ENCODE results near the gene RBM45.
"Not testable (repeated sequence)": the region's sequence is repeated elsewhere in the genome, so short reads cannot be mapped to it uniquely, and the experiment has no call there.

Gene RBM45

GRCh38 chr2:178112202-178113152 lies at the start of gene RBM45:
RBM45 (plus strand) TSS chr2:178112437; CDS start chr2:178112547, 110 bp downstream.
- no peak for TF ChIP-seq JUND (IDR thresholded peaks at IDR 0.05; ENCODE audit: low read depth)
- peak; percentile 70 to 90 for DNase-seq (ENCODE audit: low read depth in 1 of 2, low spot score in 1 of 2)
- in situ Hi-C loops (cut with HindIII; ENCODE audit: low pct_unique_long_range_greater_than_20kb, low sequenced_read_pairs) = no loop called here

- in situ Hi-C loops (cut with HindIII; ENCODE audit: low pct_unique_long_range_greater_than_20kb, low sequenced_read_pairs) = no loop called here
- no peak for DNase-seq (ENCODE audit: low read depth in 1 of 2, low spot score in 1 of 2)
- TF ChIP-seq JUND (IDR thresholded peaks at IDR 0.05; ENCODE audit: low read depth) = no peak
These were observed 45.9 kb upstream of the RBM45 start for GRCh38 chr2:178066324-178066723.

- in situ Hi-C loops (cut with HindIII; ENCODE audit: low pct_unique_long_range_greater_than_20kb, low sequenced_read_pairs) = no loop called here
- TF ChIP-seq JUND (IDR thresholded peaks at IDR 0.05; ENCODE audit: low read depth) = no peak
- DNase-seq (ENCODE audit: low read depth in 1 of 2, low spot score in 1 of 2) = no peak
These were observed 45.2 kb upstream of the RBM45 start for GRCh38 chr2:178066890-178067669.

GRCh38 chr2:178068823-178069454 lies 43.3 kb upstream of the RBM45 start:
- DNase-seq (ENCODE audit: low read depth in 1 of 2, low spot score in 1 of 2) = no peak
- no peak for TF ChIP-seq JUND (IDR thresholded peaks at IDR 0.05; ENCODE audit: low read depth)
- in situ Hi-C loops (cut with HindIII; ENCODE audit: low pct_unique_long_range_greater_than_20kb, low sequenced_read_pairs) = no loop called here

GRCh38 chr2:178069551-178069950 lies 42.7 kb upstream of the RBM45 start:
- DNase-seq (ENCODE audit: low read depth in 1 of 2, low spot score in 1 of 2) = peak in 1 of 2 experiments; percentile 47
- in situ Hi-C loops (cut with HindIII; ENCODE audit: low pct_unique_long_range_greater_than_20kb, low sequenced_read_pairs) = no loop called here
- TF ChIP-seq JUND (IDR thresholded peaks at IDR 0.05; ENCODE audit: low read depth) = no peak

- no peak for DNase-seq (ENCODE audit: low read depth in 1 of 2, low spot score in 1 of 2)
- in situ Hi-C loops (cut with HindIII; ENCODE audit: low pct_unique_long_range_greater_than_20kb, low sequenced_read_pairs) = no loop called here
- no peak for TF ChIP-seq JUND (IDR thresholded peaks at IDR 0.05; ENCODE audit: low read depth)
These were observed 41.4 kb upstream of the RBM45 start for GRCh38 chr2:178070824-178071223.

- no peak for TF ChIP-seq JUND (IDR thresholded peaks at IDR 0.05; ENCODE audit: low read depth)
- in situ Hi-C loops (cut with HindIII; ENCODE audit: low pct_unique_long_range_greater_than_20kb, low sequenced_read_pairs) = no loop called here
- no peak for DNase-seq (ENCODE audit: low read depth in 1 of 2, low spot score in 1 of 2)
These were observed 40.2 kb upstream of the RBM45 start for GRCh38 chr2:178072000-178072382.

GRCh38 chr2:178072383-178073301 lies 39.6 kb upstream of the RBM45 start, which contains the start of gene PDE11A:
PDE11A (minus strand) TSS chr2:178072777; CDS start chr2:178072437, 340 bp downstream.
- no peak for TF ChIP-seq JUND (IDR thresholded peaks at IDR 0.05; ENCODE audit: low read depth)
- peak; percentile 39 to 88 for DNase-seq (ENCODE audit: low read depth in 1 of 2, low spot score in 1 of 2)
- in situ Hi-C loops (cut with HindIII; ENCODE audit: low pct_unique_long_range_greater_than_20kb, low sequenced_read_pairs) = no loop called here

GRCh38 chr2:178074123-178075005 lies 37.9 kb upstream of the RBM45 start:
- DNase-seq (ENCODE audit: low read depth in 1 of 2, low spot score in 1 of 2) = peak in 1 of 2 experiments; percentile 26
- in situ Hi-C loops (cut with HindIII; ENCODE audit: low pct_unique_long_range_greater_than_20kb, low sequenced_read_pairs) = no loop called here
- TF ChIP-seq JUND (IDR thresholded peaks at IDR 0.05; ENCODE audit: low read depth) = no peak

- TF ChIP-seq JUND (IDR thresholded peaks at IDR 0.05; ENCODE audit: low read depth) = no peak
- DNase-seq (ENCODE audit: low read depth in 1 of 2, low spot score in 1 of 2) = no peak
- in situ Hi-C loops (cut with HindIII; ENCODE audit: low pct_unique_long_range_greater_than_20kb, low sequenced_read_pairs) = no loop called here
These were observed 37.3 kb upstream of the RBM45 start for GRCh38 chr2:178075006-178075326.

- in situ Hi-C loops (cut with HindIII; ENCODE audit: low pct_unique_long_range_greater_than_20kb, low sequenced_read_pairs) = no loop called here
- no peak for TF ChIP-seq JUND (IDR thresholded peaks at IDR 0.05; ENCODE audit: low read depth)
- no peak for DNase-seq (ENCODE audit: low read depth in 1 of 2, low spot score in 1 of 2)
These were observed 36.1 kb upstream of the RBM45 start for GRCh38 chr2:178076130-178076529.

- in situ Hi-C loops (cut with HindIII; ENCODE audit: low pct_unique_long_range_greater_than_20kb, low sequenced_read_pairs); DNase-seq (ENCODE audit: low read depth in 1 of 2, low spot score in 1 of 2): not testable (repeated sequence)
These were observed 33.0 kb upstream of the RBM45 start for GRCh38 chr2:178079279-178079678.
